HFF-Myc (cell line): ENCODE data around the gene CCDC74A.
"Not testable (repeated sequence)": the region's sequence is repeated elsewhere in the genome, so short reads cannot be mapped to it uniquely, and the experiment has no call there.

ENCODE experiments used
- DNase-seq: peaks from one replicate; pipeline ENCODE4 v3.0.0-alpha.2; 2011; ENCODE audit warnings: low read depth; ENCODE audit errors: extremely low read depth
- H3K4me3 ChIP-seq: replicated peaks from 2 replicates; pipeline ENCODE4 v1.5.1; 2011; ENCODE audit warnings: low read depth, mild to moderate bottlenecking, control low read depth, low read length
- CTCF ChIP-seq: IDR thresholded peaks from 2 replicates; pipeline ENCODE4 v1.5.1; 2012; ENCODE audit warnings: mild to moderate bottlenecking, low read depth, low read length, control low read depth; ENCODE audit errors: missing control alignments

The CCDC74A gene

GRCh38 chr2:131521961-131522781 is 5.5 kb upstream of the CCDC74A start:
- H3K4me3 ChIP-seq, result no peak overlapping the region

GRCh38 chr2:131525256-131525655 is 2.4 kb upstream of the CCDC74A start:
- not testable (repeated sequence) for H3K4me3 ChIP-seq, DNase-seq

More at GRCh38 chr2:131521961-131522781, 5.5 kb upstream of the CCDC74A start:
- DNase-seq, result no peak
- no peak for TF ChIP-seq CTCF

GRCh38 chr2:131528981-131529863 is 1.5 kb downstream of the CCDC74A start:
- not testable (repeated sequence) for DNase-seq, H3K4me3 ChIP-seq

- not testable (repeated sequence) for DNase-seq, H3K4me3 ChIP-seq
These were observed 2.3 kb downstream of the CCDC74A start for GRCh38 chr2:131529864-131530445.

GRCh38 chr2:131530626-131531344 is 3.1 kb downstream of the CCDC74A start:
- not testable (repeated sequence) for H3K4me3 ChIP-seq, DNase-seq

- H3K4me3 ChIP-seq, result not testable (repeated sequence)
These were observed 4.0 kb downstream of the CCDC74A start for GRCh38 chr2:131531547-131532185.

GRCh38 chr2:131532723-131533608 is 5.3 kb downstream of the CCDC74A start:
- not testable (repeated sequence) for DNase-seq

More at GRCh38 chr2:131531547-131532185, 4.0 kb downstream of the CCDC74A start:
- not testable (repeated sequence) for DNase-seq

GRCh38 chr2:131533609-131534316 is 6.1 kb downstream of the CCDC74A start:
- H3K4me3 ChIP-seq, DNase-seq: not testable (repeated sequence)

More at GRCh38 chr2:131532723-131533608, 5.3 kb downstream of the CCDC74A start:
- H3K4me3 ChIP-seq, result not testable (repeated sequence)

GRCh38 chr2:131534317-131534672 is 6.6 kb downstream of the CCDC74A start:
- not testable (repeated sequence) for H3K4me3 ChIP-seq, DNase-seq

- not testable (repeated sequence) for DNase-seq, H3K4me3 ChIP-seq
These were observed 7.3 kb downstream of the CCDC74A start for GRCh38 chr2:131534965-131535364.
